GM18873 (cell line): ENCODE measurements around the gene PYURF.
"Not testable (repeated sequence)": the region's sequence is repeated elsewhere in the genome, so short reads cannot be mapped to it uniquely, and the experiment has no call there.

Experiments used
- ATAC-seq: cut with Tn5 transposase; IDR thresholded peaks from one replicate; pipeline ENCODE4 v1.9.1; 2021; ENCODE audit warnings: mild to moderate bottlenecking, moderate library complexity, moderate number of reproducible peaks; ENCODE audit not compliant: unreplicated experiment, low FRiP score

The PYURF gene, protein sequence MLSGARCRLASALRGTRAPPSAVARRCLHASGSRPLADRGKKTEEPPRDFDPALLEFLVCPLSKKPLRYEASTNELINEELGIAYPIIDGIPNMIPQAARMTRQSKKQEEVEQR

GRCh38 chr4:88523325-88524129, at the start of gene PYURF:
Gene PYURF, minus strand, starts transcription at chr4:88523776. Its CDS starts 76 bp downstream, at chr4:88523700.
- peak; percentile 61 for ATAC-seq

GRCh38 chr4:88570001-88570400, 46.4 kb upstream of the PYURF start:
- ATAC-seq, result no peak

DNA sequence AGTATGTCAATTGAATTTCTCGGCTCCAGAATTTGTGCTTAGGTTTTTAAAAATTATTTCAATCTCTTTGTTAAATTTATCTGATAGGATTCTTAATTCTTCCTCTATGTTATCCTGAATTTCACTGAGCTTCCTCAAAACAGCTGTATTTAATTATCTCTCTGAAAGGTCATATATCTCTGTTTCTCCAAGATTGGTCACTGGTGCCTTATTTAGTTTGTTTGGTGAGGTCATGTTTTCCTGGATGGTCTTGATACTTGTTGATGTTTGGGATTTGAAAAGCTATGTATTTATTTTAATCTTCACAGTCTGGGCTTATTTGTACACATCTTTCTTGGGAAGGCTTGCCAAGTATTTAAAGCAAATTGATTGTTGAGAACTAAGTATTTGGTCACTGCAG, 44.0 kb upstream of the PYURF start:
- no peak for ATAC-seq

- ATAC-seq, result no peak
Observed at GRCh38 chr4:88549815-88550214, 26.2 kb upstream of the PYURF start.

- ATAC-seq, result not testable (repeated sequence)
Observed at GRCh38 chr4:88539322-88540068, 15.9 kb upstream of the PYURF start.

- no peak for ATAC-seq
Observed at GRCh38 chr4:88537709-88538108, 14.1 kb upstream of the PYURF start.

DNA sequence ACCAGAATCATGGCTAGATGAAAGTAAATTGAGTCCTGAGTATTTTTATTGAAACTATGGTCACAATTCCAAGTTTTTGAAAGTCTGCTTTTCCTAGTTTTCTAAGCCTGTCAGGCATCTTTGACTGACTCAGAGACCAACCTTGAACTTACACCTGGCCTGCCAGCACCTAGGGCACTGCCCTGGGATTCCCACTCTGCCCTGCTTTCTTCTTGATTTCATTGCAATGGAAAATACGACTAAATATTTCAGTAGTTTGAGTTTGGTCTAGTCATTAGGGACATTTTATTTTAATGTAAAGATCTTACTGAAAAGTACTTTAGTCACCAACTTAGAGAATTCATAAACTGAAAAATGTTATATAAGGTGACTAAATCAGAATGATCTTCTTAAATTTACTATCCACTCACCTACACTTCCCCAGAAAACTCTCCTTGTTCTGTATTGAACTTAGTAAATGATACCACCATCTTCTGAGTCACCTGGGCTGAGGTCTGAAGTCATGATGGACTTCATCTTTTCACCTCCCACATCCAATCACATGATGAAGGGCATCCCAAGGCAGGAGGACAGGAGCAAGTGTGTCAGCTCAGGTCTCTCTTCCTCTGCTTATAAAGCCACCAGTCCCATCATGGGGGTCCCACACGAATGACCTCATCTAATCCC, 11.6 kb upstream of the PYURF start:
- no peak for ATAC-seq

DNA sequence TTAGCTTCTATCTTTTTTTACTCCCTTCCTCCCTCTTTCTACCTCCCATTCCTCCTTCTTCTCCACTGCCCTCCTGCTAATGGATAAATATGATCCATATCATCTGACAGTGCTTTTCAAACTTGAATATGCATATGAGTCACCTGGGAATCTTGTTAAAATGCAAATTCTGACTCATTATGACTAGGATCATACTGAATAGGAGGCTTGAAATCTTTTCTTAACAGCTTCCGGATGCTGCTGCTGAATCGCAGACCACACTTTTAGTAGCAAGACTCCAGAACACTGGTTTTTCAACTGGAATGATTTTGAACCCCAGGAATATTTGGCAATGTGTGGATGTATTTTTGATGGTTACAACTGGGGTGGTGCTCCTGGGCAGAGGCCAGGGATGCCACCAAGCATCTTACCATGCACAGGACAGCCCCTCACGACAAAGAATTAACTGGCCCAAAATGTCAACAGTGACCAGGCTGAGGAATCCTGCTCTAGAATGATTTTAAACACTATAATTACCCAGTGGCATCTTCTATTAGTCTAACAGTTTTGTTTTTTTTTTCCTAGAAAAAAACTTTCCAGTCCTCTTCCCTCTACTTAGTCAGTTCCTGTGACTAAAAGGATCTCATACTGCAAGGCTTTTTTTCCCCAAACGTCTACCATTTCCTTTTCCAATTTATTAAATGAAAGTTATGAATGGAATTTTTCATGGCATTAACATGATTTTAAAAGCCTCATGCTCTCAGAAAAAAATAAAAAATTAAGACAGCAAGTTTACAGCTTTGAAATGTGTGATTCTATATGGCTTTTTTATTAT, 10.6 kb upstream of the PYURF start:
- ATAC-seq, result no peak

DNA sequence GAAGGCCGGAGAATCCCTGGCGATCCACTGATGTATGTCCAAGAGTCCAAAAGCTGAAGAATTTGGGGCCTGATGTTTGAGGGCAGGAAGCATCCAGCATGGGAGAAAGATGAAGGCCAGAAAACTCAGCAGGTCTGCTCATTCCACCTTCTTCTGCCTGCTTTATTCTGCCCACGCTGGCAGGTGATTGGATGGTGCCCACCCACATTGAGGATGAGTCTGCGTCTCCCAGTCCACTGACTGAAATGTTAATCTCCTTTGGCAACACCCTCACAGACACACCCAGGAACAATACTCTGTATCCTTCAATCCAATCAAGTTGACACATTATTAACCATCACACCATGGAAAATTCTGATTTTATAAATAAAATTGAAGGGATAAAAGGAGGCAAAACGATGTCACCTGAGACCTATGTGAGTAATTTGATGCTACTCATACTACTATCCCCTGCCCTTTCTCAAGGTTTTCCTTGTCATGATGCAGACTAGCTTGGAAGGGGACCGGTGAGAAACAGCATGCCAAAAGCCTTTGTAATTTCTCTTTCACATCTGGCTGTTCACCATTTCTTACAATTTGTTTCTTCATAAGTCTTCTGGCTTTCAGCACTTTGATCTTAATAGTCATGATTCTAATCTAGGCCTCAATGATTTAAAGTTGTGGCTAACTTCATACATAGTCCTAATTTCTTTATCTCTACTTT, 9.7 kb upstream of the PYURF start:
- ATAC-seq, result no peak

- ATAC-seq, result no peak
Observed at GRCh38 chr4:88531549-88531948, 8.0 kb upstream of the PYURF start.

- ATAC-seq, result no peak
Observed at GRCh38 chr4:88528861-88529260, 5.3 kb upstream of the PYURF start.

DNA sequence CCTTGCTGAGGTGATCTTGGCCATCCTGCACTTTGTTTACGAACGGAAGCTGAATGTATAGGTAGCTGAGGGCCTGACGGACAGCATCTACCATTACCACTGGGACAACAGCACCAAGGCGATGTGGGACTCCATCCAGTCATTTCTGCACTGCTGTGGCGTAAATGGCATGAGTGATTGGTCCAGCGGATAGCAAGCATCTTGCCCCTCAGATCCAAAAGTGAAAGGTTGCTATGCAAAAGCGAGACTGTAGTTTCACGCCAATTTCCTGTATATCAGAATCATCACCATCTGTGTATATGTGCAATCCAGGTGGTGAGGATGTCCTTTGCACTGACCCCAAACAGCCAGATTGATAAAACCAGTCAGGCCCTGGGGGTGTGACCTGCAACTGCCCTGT, 4.2 kb upstream of the PYURF start:
- ATAC-seq, result peak; percentile 66

GRCh38 chr4:88526221-88526815, 2.7 kb upstream of the PYURF start:
- ATAC-seq, result no peak

DNA sequence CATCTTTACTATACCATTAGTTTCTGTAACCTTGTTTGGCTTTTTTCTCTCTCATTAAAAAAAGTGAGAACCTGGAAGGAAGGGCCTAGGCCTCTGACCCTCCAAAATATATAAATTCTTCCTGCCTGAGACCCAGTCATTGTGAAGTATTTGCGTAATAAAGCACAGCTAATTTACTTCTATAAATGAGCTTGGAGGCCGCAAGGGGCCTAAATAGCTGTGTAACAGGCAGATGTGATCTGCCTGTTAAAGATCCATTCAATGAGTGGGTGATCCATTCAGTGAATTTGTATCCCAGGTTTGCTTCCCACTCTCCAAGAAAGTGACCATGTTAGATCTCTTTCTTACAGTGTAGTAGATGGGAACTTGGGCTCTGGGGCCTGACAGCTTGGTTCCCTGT, 595 bp upstream of the PYURF start:
- ATAC-seq, result no peak

DNA sequence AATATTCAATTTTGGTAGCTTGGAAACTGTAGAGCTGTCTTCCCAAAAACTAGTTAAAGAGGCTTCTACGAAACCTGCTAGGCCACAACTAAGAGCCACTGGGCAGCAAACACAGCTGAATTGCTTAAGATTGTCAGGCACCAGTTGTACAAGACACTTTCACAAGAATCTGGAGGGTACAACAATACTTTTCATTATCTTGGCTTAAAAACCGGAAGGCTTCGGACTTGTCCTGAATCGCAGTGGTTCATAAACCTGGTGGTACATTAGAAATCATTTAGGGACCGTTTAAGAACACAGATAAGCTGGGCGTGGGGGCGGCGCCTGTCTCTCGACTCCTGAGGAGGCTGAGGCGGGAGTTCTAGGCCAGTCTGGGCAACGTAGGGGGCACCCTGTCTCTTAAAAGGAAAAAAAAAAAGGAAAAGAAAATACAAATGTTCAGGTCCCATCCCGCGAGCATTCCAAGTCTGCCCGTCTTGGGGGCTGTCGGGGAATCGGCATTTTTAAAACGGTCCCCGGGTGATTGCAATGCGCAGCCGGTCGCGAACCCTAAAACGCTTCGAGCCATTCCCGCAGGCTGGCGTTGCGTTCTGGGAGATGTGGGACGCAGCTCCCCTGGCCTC, 763 bp downstream of the PYURF start:
- ATAC-seq, result no peak

- no peak for ATAC-seq
Observed at GRCh38 chr4:88518911-88519310, 4.7 kb downstream of the PYURF start.

DNA sequence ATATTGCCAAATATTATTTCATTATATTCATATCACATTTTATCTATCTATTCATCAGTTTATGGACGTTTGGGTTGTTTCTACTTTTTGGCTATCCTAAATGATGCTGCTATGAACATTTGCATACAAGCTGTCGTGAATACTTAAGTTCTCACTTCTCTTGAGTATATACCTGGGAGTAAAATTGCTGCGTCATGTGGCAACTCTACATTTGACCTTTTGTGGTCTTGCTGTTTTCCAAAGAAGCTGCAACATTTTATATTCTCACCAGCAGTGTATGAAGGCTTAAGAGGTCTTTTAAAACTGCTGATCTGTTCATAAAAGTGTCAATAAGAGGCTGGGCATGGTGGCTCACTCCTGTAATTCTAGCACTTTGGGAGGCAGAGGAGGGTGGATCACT, 5.8 kb downstream of the PYURF start:
- ATAC-seq, result no peak

DNA sequence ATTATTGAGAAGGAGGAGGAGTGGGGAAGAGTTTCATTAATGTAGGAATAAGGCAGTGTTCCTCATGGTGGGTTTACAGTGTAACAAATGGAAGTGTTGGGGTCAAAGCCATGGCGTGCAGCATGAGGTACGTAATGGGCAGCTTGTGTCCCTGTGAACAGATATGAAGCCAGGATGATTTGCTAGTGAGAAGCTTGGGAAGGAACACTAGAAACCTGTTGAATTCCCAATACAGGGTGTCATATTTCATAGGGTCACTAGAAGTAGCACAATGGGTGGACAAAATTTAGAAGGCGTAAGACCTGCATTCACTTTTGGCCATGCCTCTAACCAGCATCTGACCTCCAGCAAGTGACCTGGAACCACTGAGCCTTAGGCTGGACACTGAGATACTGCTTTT, 6.8 kb downstream of the PYURF start:
- no peak for ATAC-seq
